Naive B cell (primary cell): ENCODE measurements around the gene RELN. TPM values are rescaled to one million over a fixed set of nuclear protein-coding genes. Genes with fewer than 3 reads are reported as not detected.
A peak's percentile ranks its signal among the peaks of the same experiment; 100 is the strongest.

ENCODE experiments used
- ATAC-seq, 2 donors: fragments of 150-1000 bp; cut with Tn5 transposase; 2 replicates each; pipeline ENCODE4 v1.10.0; 2021; ENCODE audit warnings: low read depth in 2 of 2, mild to moderate bottlenecking in 2 of 2, moderate library complexity in 2 of 2
- DNase-seq: peaks from one replicate; pipeline ENCODE4 v3.0.0; 2022
- H3K27ac Mint-ChIP-seq, 6 donors: one replicate each; pipeline ENCODE4 v1.8.0; 2020 to 2022; ENCODE audit warnings: mild to moderate bottlenecking in 6 of 6, mixed read lengths in 6 of 6, moderate library complexity in 5 of 6, inconsistent platforms in 2 of 6
- H3K27me3 Mint-ChIP-seq, 3 donors: one replicate each; pipeline ENCODE4 v1.8.0; 2021 to 2022; ENCODE audit warnings: mixed read lengths in 3 of 3, mild to moderate bottlenecking in 1 of 3
- H3K36me3 Mint-ChIP-seq, 2 donors: one replicate each; pipeline ENCODE4 v1.8.0; 2020 to 2022; ENCODE audit warnings: mixed read lengths in 2 of 2, inconsistent platforms in 1 of 2, mild to moderate bottlenecking in 1 of 2
- H3K4me1 Mint-ChIP-seq, 3 donors: one replicate each; pipeline ENCODE4 v1.8.0; 2020 to 2022; ENCODE audit warnings: mixed read lengths in 3 of 3, inconsistent platforms in 1 of 3, mild to moderate bottlenecking in 1 of 3, moderate library complexity in 1 of 3
- H3K4me3 Mint-ChIP-seq, 8 donors: one replicate each; pipeline ENCODE4 v1.8.0; 2020 to 2022; ENCODE audit warnings: mild to moderate bottlenecking in 8 of 8, mixed read lengths in 8 of 8, moderate library complexity in 8 of 8, inconsistent platforms in 2 of 8
- H3K9me3 Mint-ChIP-seq, 7 donors: one replicate each; pipeline ENCODE4 v1.8.0; 2020 to 2022; ENCODE audit warnings: mixed read lengths in 7 of 7, mild to moderate bottlenecking in 5 of 7, inconsistent platforms in 2 of 7, moderate library complexity in 1 of 7
- polyA plus RNA-seq, 6 donors: library from polyadenylated mRNA; unstranded; fragments of 300-500 nt; fragmentation: Illumina TruSeq; gene quantifications; one replicate each; pipeline ENCODE4 v1.2.3, GENCODE V29; 2021; ENCODE audit warnings: low read depth in 6 of 6

Gene RELN
- polyA plus RNA-seq, 6 donors from 2014 or later, result not detected

GRCh38 chr7:103445228-103446048 is 544.0 kb downstream of the RELN start:
- peaks cover 0 to 12% (median 6%) of the 10 kb centered on the region in 7 donors for H3K9me3 Mint-ChIP-seq
- H3K27me3 Mint-ChIP-seq, result peaks cover 69 to 92% (median 74%) of the 10 kb centered on the region in 3 donors
- peak overlapping the region in 1 of 6 donors; percentile 71 for H3K27ac Mint-ChIP-seq

DNA sequence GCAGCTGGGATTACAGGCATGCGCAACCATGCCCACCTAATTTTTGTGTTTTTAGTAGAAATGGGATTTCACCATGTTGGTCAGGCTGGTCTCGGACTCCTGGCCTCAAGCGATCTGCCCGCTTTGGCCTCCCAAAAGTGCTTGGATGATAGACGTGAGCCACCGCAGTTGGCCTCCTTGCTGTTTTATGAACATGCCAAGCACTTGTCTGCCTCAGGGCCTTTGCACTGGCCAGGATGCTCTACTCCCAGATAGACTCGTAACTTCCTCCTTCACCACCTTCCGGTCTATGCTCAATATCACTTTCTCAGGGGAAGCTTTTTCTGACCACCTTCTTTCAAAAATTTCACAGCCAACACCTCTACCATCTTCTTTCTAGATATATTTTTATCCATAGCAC is 549.8 kb downstream of the RELN start:
- H3K4me1 Mint-ChIP-seq, result no peaks in the 10 kb centered on the region
- H3K27ac Mint-ChIP-seq, result peak overlapping the region in 1 of 6 donors; percentile 21
- no peak overlapping the region for H3K4me3 Mint-ChIP-seq
- peaks cover 57 to 75% (median 72%) of the 10 kb centered on the region in 3 donors for H3K27me3 Mint-ChIP-seq
- ATAC-seq (no peak), DNase-seq (no peak)
- H3K9me3 Mint-ChIP-seq, result peaks cover 0 to 14% (median 2%) of the 10 kb centered on the region in 7 donors
- peaks cover 0 to 7% of the 10 kb centered on the region in 2 donors for H3K36me3 Mint-ChIP-seq

More at GRCh38 chr7:103445228-103446048, 544.0 kb downstream of the RELN start:
- DNase-seq (no peak), ATAC-seq (peak in 1 of 2 donors; percentile 40)
- no peaks in the 10 kb centered on the region for H3K36me3 Mint-ChIP-seq
- peak overlapping the region; percentile 50 to 82 (median 78) for H3K4me3 Mint-ChIP-seq
- H3K4me1 Mint-ChIP-seq, result peaks cover 9 to 20% (median 9%) of the 10 kb centered on the region in 3 donors

GRCh38 chr7:103437623-103438022 is 551.8 kb downstream of the RELN start:
- ATAC-seq (no peak), DNase-seq (no peak)
- Mint-ChIP-seq H3K36me3 (peaks cover 3 to 7% of the 10 kb centered on the region in 2 donors), H3K9me3 (peaks cover 2 to 23% (median 5%) of the 10 kb centered on the region in 7 donors), H3K4me1 (peaks cover 2 to 7% (median 3%) of the 10 kb centered on the region in 3 donors), H3K27me3 (peaks cover 42 to 54% (median 51%) of the 10 kb centered on the region in 3 donors), H3K4me3 (no peak overlapping the region), H3K27ac (no peak overlapping the region)

GRCh38 chr7:103432712-103433111 is 556.7 kb downstream of the RELN start:
- DNase-seq (no peak), ATAC-seq (no peak)
- no peak overlapping the region for H3K4me3 Mint-ChIP-seq
- peaks cover 4 to 11% (median 8%) of the 10 kb centered on the region in 3 donors for H3K4me1 Mint-ChIP-seq
- H3K36me3 Mint-ChIP-seq, result peaks cover 0 to 3% of the 10 kb centered on the region in 2 donors
- H3K27me3 Mint-ChIP-seq, result peaks cover 12 to 21% (median 18%) of the 10 kb centered on the region in 3 donors
- peak overlapping the region in 3 of 6 donors; percentile 21 to 51 (median 23) for H3K27ac Mint-ChIP-seq
- peaks cover 0 to 17% (median 4%) of the 10 kb centered on the region in 7 donors for H3K9me3 Mint-ChIP-seq

DNA sequence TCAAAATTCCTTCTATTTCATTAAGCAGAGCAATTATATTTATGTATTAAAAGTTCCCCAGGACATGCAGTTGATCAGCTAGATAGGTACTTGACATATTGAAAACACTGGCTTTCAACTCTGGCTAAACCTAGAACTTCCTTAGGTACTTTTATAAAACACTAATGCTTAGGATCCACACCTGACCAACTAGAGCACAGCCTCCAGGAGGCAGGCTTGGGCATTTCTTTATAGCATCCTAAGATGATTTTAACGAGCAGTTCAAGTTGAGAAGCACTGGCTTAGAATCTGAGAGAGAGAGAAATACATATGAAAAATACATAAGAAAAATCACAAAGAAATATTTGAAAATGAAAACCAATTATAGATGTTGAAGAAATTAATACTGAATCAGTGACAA is 564.3 kb downstream of the RELN start:
- H3K4me3 Mint-ChIP-seq, result no peak overlapping the region
- no peaks in the 10 kb centered on the region for H3K36me3 Mint-ChIP-seq
- no peak for ATAC-seq
- no peak for DNase-seq
- H3K27me3 Mint-ChIP-seq, result peaks cover 18 to 31% (median 27%) of the 10 kb centered on the region in 3 donors
- no peaks in the 10 kb centered on the region for H3K4me1 Mint-ChIP-seq
- peaks cover 0 to 3% (median 0%) of the 10 kb centered on the region in 7 donors for H3K9me3 Mint-ChIP-seq
- no peak overlapping the region for H3K27ac Mint-ChIP-seq

GRCh38 chr7:103423467-103424179 is 565.8 kb downstream of the RELN start:
- H3K9me3 Mint-ChIP-seq, result peaks cover 0 to 3% (median 0%) of the 10 kb centered on the region in 7 donors
- DNase-seq (no peak), ATAC-seq (no peak)
- no peak overlapping the region for H3K27ac Mint-ChIP-seq
- peaks cover 26 to 36% (median 31%) of the 10 kb centered on the region in 3 donors for H3K27me3 Mint-ChIP-seq
- H3K4me3 Mint-ChIP-seq, result no peak overlapping the region
- no peaks in the 10 kb centered on the region for H3K36me3 Mint-ChIP-seq
- H3K4me1 Mint-ChIP-seq, result no peaks in the 10 kb centered on the region

Other genes with a start within 250 kb of the RELN start
- 10 to 100 TPM; 13.6 to 29.7 (median 20.0) TPM for gene ORC5, start 218.4 kb upstream of the RELN start, polyA plus RNA-seq